Vagina (tissue), 2 donors: ENCODE results near the gene FAM120A. TPM values are rescaled to one million over a fixed set of nuclear protein-coding genes. Genes with fewer than 3 reads are reported as not detected.

Source experiments
- DNase-seq, 2 donors: peaks; one replicate each; pipeline ENCODE4 v3.0.0-alpha.2; 2017; ENCODE audit errors: extremely low spot score in 2 of 2
- H3K27ac ChIP-seq: fragments of 200-600 bp; sonication (generic); one replicate; pipeline ENCODE4 v1.5.1; 2019
- H3K27me3 ChIP-seq: fragments of 200-600 bp; sonication (generic); one replicate; pipeline ENCODE4 v1.5.1; 2019
- H3K36me3 ChIP-seq, 2 donors: fragments of 200-600 bp; sonication (generic); one replicate each; pipeline ENCODE4 v1.5.1; 2017 to 2019
- H3K4me1 ChIP-seq: fragments of 200-600 bp; sonication (generic); one replicate; pipeline ENCODE4 v1.5.1; 2019
- H3K4me3 ChIP-seq, 2 donors: fragments of 200-600 bp; sonication (generic); 1 replicate in 1 of 2; 2 replicates in 1 of 2; pipeline ENCODE4 v1.5.1; 2016 to 2019
- H3K9me3 ChIP-seq: fragments of 200-600 bp; sonication (generic); one replicate; pipeline ENCODE4 v1.5.1; 2019
- CTCF ChIP-seq, 3 experiments: fragments of 450-650 bp in 2 of 3; fragments of 200-600 bp in 1 of 3; sonication (generic) in 1 of 3; IDR thresholded peaks; one replicate each; pipeline ENCODE4 v1.5.1; 2017 to 2019; ENCODE audit warnings: antibody characterized with exemption in 3 of 3, mild to moderate bottlenecking in 2 of 3, moderate library complexity in 2 of 3
- POLR2A ChIP-seq, 2 donors: fragments of 450-650 bp; IDR thresholded peaks; one replicate each; pipeline ENCODE4 v1.6.1; 2017; ENCODE audit warnings: antibody characterized with exemption in 2 of 2, mild to moderate bottlenecking in 2 of 2, moderate library complexity in 2 of 2
- POLR2AphosphoS5 ChIP-seq, 2 donors: sonication (generic); formaldehyde crosslinking; IDR thresholded peaks; one replicate each; pipeline ENCODE4 v1.9.0; 2017; ENCODE audit warnings: antibody characterized with exemption in 2 of 2, mild to moderate bottlenecking in 2 of 2, low read depth in 1 of 2; ENCODE audit not compliant: insufficient read depth in 1 of 2
- intact Hi-C: fragments of 100-400 bp; cut with DNase I; formaldehyde crosslinking; loops from one replicate; pipeline ENCODE4 v1.15.1; 2023
- total RNA-seq: library from RNA; depleted of rRNA; stranded (reverse); fragments of >200 nt; gene quantifications from one replicate; pipeline ENCODE4 v1.2.3, GENCODE V29; 2016

FAM120A gene
- total RNA-seq, 1 donor from 2014 or later: 98.2 TPM

- no peaks in the 10 kb centered on the region for H3K36me3 ChIP-seq
- no peaks in the 10 kb centered on the region for H3K4me1 ChIP-seq
- no peak overlapping the region for H3K27ac ChIP-seq
- no peak for TF ChIP-seq POLR2A (IDR thresholded peaks at IDR 0.05)
- no peak for TF ChIP-seq CTCF (IDR thresholded peaks at IDR 0.05)
- TF ChIP-seq POLR2AphosphoS5 (IDR thresholded peaks at IDR 0.05; ENCODE audit: insufficient read depth in 1 of 2, low read depth in 1 of 2): no peak
- no peak overlapping the region for H3K4me3 ChIP-seq
- peaks cover 10% of the 10 kb centered on the region for H3K9me3 ChIP-seq
- no peaks in the 10 kb centered on the region for H3K27me3 ChIP-seq
- DNase-seq: no peak
- intact Hi-C loops: no loop called here
Measured at GRCh38 chr9:93416530-93417235, 34.8 kb upstream of the FAM120A start.

GRCh38 chr9:93417538-93417937 lies 33.9 kb upstream of the FAM120A start:
- intact Hi-C loops: no loop called here
- DNase-seq: no peak
- Histone ChIP-seq H3K27ac (no peak overlapping the region), H3K36me3 (no peaks in the 10 kb centered on the region), H3K27me3 (no peaks in the 10 kb centered on the region), H3K4me1 (no peaks in the 10 kb centered on the region), H3K9me3 (peaks cover 10% of the 10 kb centered on the region), H3K4me3 (no peak overlapping the region)
- TF ChIP-seq POLR2AphosphoS5 (IDR thresholded peaks at IDR 0.05; ENCODE audit: insufficient read depth in 1 of 2, low read depth in 1 of 2) (no peak), POLR2A (IDR thresholded peaks at IDR 0.05) (no peak), CTCF (IDR thresholded peaks at IDR 0.05) (no peak)

GRCh38 chr9:93419023-93419422 lies 32.5 kb upstream of the FAM120A start:
- Histone ChIP-seq H3K36me3 (no peaks in the 10 kb centered on the region), H3K4me1 (no peaks in the 10 kb centered on the region), H3K9me3 (peaks cover 10% of the 10 kb centered on the region), H3K27me3 (no peaks in the 10 kb centered on the region), H3K27ac (no peak overlapping the region), H3K4me3 (no peak overlapping the region)
- DNase-seq: no peak
- intact Hi-C loops: no loop called here
- TF ChIP-seq POLR2A (IDR thresholded peaks at IDR 0.05) (no peak), POLR2AphosphoS5 (IDR thresholded peaks at IDR 0.05; ENCODE audit: insufficient read depth in 1 of 2, low read depth in 1 of 2) (no peak), CTCF (IDR thresholded peaks at IDR 0.05) (no peak)

GRCh38 chr9:93422977-93423616 lies 28.4 kb upstream of the FAM120A start:
- intact Hi-C loops: no loop called here
- H3K27ac ChIP-seq: no peak overlapping the region
- no peaks in the 10 kb centered on the region for H3K4me1 ChIP-seq
- H3K27me3 ChIP-seq: no peaks in the 10 kb centered on the region
- DNase-seq: no peak
- no peaks in the 10 kb centered on the region for H3K36me3 ChIP-seq
- TF ChIP-seq CTCF (IDR thresholded peaks at IDR 0.05): no peak
- TF ChIP-seq POLR2AphosphoS5 (IDR thresholded peaks at IDR 0.05; ENCODE audit: insufficient read depth in 1 of 2, low read depth in 1 of 2): no peak
- TF ChIP-seq POLR2A (IDR thresholded peaks at IDR 0.05): no peak
- peaks cover 10% of the 10 kb centered on the region for H3K9me3 ChIP-seq
- H3K4me3 ChIP-seq: no peak overlapping the region
